Measurements from ENCODE around the gene ADSL. TPM values are rescaled to one million over a fixed set of nuclear protein-coding genes. Genes with fewer than 3 reads are reported as not detected.

The ADSL gene
- total RNA-seq, 1 donor: 155 TPM

DNA sequence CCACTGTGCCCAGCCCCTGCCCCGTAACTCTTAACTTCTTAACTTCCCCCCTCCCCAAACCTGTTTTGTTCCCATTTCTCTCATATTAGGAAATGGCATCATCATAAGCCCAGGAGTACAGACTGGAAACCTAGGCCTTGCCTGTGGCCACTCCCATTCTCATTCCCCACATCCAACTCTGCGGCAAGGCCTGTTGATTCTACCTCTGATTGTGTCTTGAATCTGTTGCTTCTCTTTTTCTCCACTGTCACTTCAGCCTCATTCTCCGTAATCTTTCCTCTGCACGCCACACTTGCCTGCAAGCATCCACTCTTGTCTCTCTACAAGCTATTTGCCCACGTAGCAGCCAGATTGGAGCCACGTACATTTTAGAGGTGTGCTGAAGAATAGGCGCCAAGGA is 49.3 kb downstream of the ADSL start:
- no peak overlapping the region for H2AFZ ChIP-seq (ENCODE audit: low read length)
- peaks cover 9% of the 10 kb centered on the region for H3K36me3 ChIP-seq (ENCODE audit: insufficient read depth, low read length)
- H3K79me2 ChIP-seq (ENCODE audit: insufficient read depth, low read length): peaks cover 15% of the 10 kb centered on the region
- peaks cover 5% of the 10 kb centered on the region for H4K20me1 ChIP-seq (ENCODE audit: insufficient read depth, low read length)
- TF ChIP-seq, protein P1, sequence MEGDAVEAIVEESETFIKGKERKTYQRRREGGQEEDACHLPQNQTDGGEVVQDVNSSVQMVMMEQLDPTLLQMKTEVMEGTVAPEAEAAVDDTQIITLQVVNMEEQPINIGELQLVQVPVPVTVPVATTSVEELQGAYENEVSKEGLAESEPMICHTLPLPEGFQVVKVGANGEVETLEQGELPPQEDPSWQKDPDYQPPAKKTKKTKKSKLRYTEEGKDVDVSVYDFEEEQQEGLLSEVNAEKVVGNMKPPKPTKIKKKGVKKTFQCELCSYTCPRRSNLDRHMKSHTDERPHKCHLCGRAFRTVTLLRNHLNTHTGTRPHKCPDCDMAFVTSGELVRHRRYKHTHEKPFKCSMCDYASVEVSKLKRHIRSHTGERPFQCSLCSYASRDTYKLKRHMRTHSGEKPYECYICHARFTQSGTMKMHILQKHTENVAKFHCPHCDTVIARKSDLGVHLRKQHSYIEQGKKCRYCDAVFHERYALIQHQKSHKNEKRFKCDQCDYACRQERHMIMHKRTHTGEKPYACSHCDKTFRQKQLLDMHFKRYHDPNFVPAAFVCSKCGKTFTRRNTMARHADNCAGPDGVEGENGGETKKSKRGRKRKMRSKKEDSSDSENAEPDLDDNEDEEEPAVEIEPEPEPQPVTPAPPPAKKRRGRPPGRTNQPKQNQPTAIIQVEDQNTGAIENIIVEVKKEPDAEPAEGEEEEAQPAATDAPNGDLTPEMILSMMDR (IDR thresholded peaks at IDR 0.05; ENCODE audit: extremely low read depth, low read depth, low read length): no peak
- no peak overlapping the region for H3K4me2 ChIP-seq (ENCODE audit: insufficient read depth, low read length)
- peaks cover 6% of the 10 kb centered on the region for H3K4me1 ChIP-seq (ENCODE audit: insufficient read depth, low read length)
- no peak overlapping the region for H3K4me3 ChIP-seq (ENCODE audit: insufficient read depth, low read length)
- no peak overlapping the region for H3K27ac ChIP-seq (ENCODE audit: low read depth, low read length)
- DNase-seq (ENCODE audit: insufficient read length, low spot score, missing footprints): peak; percentile 46
- no peaks in the 10 kb centered on the region for H3K27me3 ChIP-seq (ENCODE audit: insufficient read depth, low read length)
- H3K9me3 ChIP-seq (ENCODE audit: low read depth, low read length): no peaks in the 10 kb centered on the region

GRCh38 chr22:40396882-40397281 is 50.6 kb downstream of the ADSL start:
- Histone ChIP-seq H3K27ac (ENCODE audit: low read depth, low read length) (peak overlapping the region; percentile 41), H4K20me1 (ENCODE audit: insufficient read depth, low read length) (peaks cover 5% of the 10 kb centered on the region), H3K36me3 (ENCODE audit: insufficient read depth, low read length) (peaks cover 13% of the 10 kb centered on the region), H3K27me3 (ENCODE audit: insufficient read depth, low read length) (no peaks in the 10 kb centered on the region), H3K4me1 (ENCODE audit: insufficient read depth, low read length) (peaks cover 6% of the 10 kb centered on the region), H3K4me2 (ENCODE audit: insufficient read depth, low read length) (no peak overlapping the region), H2AFZ (ENCODE audit: low read length) (no peak overlapping the region), H3K79me2 (ENCODE audit: insufficient read depth, low read length) (peaks cover 9% of the 10 kb centered on the region), H3K4me3 (ENCODE audit: insufficient read depth, low read length) (no peak overlapping the region), H3K9me3 (ENCODE audit: low read depth, low read length) (no peaks in the 10 kb centered on the region)
- TF ChIP-seq, protein P1 (IDR thresholded peaks at IDR 0.05; ENCODE audit: extremely low read depth, low read depth, low read length): no peak
- DNase-seq (ENCODE audit: insufficient read length, low spot score, missing footprints): peak; percentile 61

DNA sequence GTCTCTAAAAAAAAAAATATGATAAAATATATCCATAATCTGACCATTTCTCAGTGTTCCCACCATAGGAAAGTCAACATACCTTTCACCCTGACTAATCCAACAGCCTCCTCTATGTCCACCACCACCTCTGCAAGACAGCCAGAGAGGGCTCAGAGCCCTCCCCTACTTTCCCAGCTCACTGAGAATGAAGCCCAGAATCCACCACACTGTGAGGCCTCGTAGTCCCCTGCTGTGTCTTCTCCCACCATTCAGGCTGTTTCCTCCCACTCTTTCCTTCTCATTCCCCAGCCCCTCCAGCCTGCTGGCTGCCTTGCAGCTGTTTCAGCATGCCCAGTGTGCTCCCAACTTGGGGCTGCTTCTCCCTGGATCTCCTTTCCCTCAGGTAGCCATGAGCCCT is 51.1 kb downstream of the ADSL start:
- DNase-seq (ENCODE audit: insufficient read length, low spot score, missing footprints): peak; percentile 47
- H3K4me1 ChIP-seq (ENCODE audit: insufficient read depth, low read length): peaks cover 6% of the 10 kb centered on the region
- H3K27me3 ChIP-seq (ENCODE audit: insufficient read depth, low read length): no peaks in the 10 kb centered on the region
- TF ChIP-seq, protein P1 (IDR thresholded peaks at IDR 0.05; ENCODE audit: extremely low read depth, low read depth, low read length): no peak
- peaks cover 5% of the 10 kb centered on the region for H4K20me1 ChIP-seq (ENCODE audit: insufficient read depth, low read length)
- no peak overlapping the region for H3K4me3 ChIP-seq (ENCODE audit: insufficient read depth, low read length)
- H3K36me3 ChIP-seq (ENCODE audit: insufficient read depth, low read length): peaks cover 18% of the 10 kb centered on the region
- peaks cover 9% of the 10 kb centered on the region for H3K79me2 ChIP-seq (ENCODE audit: insufficient read depth, low read length)
- H2AFZ ChIP-seq (ENCODE audit: low read length): no peak overlapping the region
- no peaks in the 10 kb centered on the region for H3K9me3 ChIP-seq (ENCODE audit: low read depth, low read length)
- H3K27ac ChIP-seq (ENCODE audit: low read depth, low read length): peak overlapping the region; percentile 36
- no peak overlapping the region for H3K4me2 ChIP-seq (ENCODE audit: insufficient read depth, low read length)

DNA sequence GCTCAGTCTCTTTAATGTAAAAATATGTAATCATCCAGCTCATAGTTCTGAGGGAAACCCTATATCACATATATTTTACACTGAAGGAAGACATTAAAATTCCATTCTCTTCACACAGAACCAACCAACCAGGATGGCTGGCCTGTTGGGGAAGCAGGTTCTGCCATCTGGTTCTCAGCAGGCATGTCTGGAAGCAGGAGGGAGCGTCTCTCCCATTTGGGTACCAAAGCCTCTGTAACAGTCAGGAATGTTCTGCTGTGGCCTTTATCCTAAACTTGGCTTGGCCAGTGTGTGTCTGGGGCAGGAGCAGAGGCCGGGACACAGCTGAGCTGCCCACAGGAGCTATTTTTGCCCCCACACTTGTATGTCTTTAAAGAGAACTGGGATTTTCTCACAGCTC is 53.3 kb downstream of the ADSL start:
- peaks cover 3% of the 10 kb centered on the region for H4K20me1 ChIP-seq (ENCODE audit: insufficient read depth, low read length)
- DNase-seq (ENCODE audit: insufficient read length, low spot score, missing footprints): no peak
- no peak overlapping the region for H2AFZ ChIP-seq (ENCODE audit: low read length)
- H3K4me3 ChIP-seq (ENCODE audit: insufficient read depth, low read length): no peak overlapping the region
- TF ChIP-seq, protein P1 (IDR thresholded peaks at IDR 0.05; ENCODE audit: extremely low read depth, low read depth, low read length): no peak
- peaks cover 35% of the 10 kb centered on the region for H3K36me3 ChIP-seq (ENCODE audit: insufficient read depth, low read length)
- no peaks in the 10 kb centered on the region for H3K27me3 ChIP-seq (ENCODE audit: insufficient read depth, low read length)
- H3K4me2 ChIP-seq (ENCODE audit: insufficient read depth, low read length): no peak overlapping the region
- H3K4me1 ChIP-seq (ENCODE audit: insufficient read depth, low read length): peaks cover 6% of the 10 kb centered on the region
- no peaks in the 10 kb centered on the region for H3K9me3 ChIP-seq (ENCODE audit: low read depth, low read length)
- no peak overlapping the region for H3K27ac ChIP-seq (ENCODE audit: low read depth, low read length)
- H3K79me2 ChIP-seq (ENCODE audit: insufficient read depth, low read length): peaks cover 3% of the 10 kb centered on the region

Measured in osteoblast (primary cell).